Adipocyte (in vitro differentiated cells): ENCODE results near the gene COG2.

ENCODE experiments used
- DNase-seq: peaks from one replicate; pipeline ENCODE4 v3.0.0-alpha.2; 2015; ENCODE audit warnings: low read depth
- H3K27me3 ChIP-seq: replicated peaks from 2 replicates; pipeline ENCODE4 v1.7.0; 2013; ENCODE audit warnings: mild to moderate bottlenecking, low read length, moderate library complexity; ENCODE audit not compliant: control insufficient read depth, insufficient read depth
- H3K36me3 ChIP-seq: 2 replicates; pipeline ENCODE4 v1.7.0; 2013; ENCODE audit warnings: low read length, mild to moderate bottlenecking, moderate library complexity; ENCODE audit not compliant: control insufficient read depth, insufficient read depth, severe bottlenecking
- H3K4me1 ChIP-seq: 2 replicates; pipeline ENCODE4 v1.7.0; 2013; ENCODE audit warnings: mild to moderate bottlenecking, low read length, moderate library complexity; ENCODE audit not compliant: control insufficient read depth, insufficient read depth
- H3K4me3 ChIP-seq: 2 replicates; pipeline ENCODE4 v1.7.0; 2013; ENCODE audit warnings: mild to moderate bottlenecking, low read length, moderate library complexity
- H3K9ac ChIP-seq: 2 replicates; pipeline ENCODE4 v1.7.0; 2013; ENCODE audit warnings: mild to moderate bottlenecking, low read length, moderate library complexity
- H3K9me3 ChIP-seq: 2 replicates; pipeline ENCODE4 v1.7.0; 2013; ENCODE audit warnings: mild to moderate bottlenecking, low read length, moderate library complexity; ENCODE audit not compliant: control insufficient read depth

COG2 gene

GRCh38 chr1:230679192-230679591, 36.9 kb downstream of the COG2 start:
- Histone ChIP-seq H3K4me1 (peaks cover 29% of the 10 kb centered on the region), H3K9ac (no peak overlapping the region), H3K27me3 (no peaks in the 10 kb centered on the region), H3K36me3 (peaks cover 85% of the 10 kb centered on the region), H3K9me3 (no peaks in the 10 kb centered on the region), H3K4me3 (no peak overlapping the region)
- no peak for DNase-seq

GRCh38 chr1:230679825-230680224, 37.5 kb downstream of the COG2 start:
- Histone ChIP-seq H3K4me1 (peaks cover 29% of the 10 kb centered on the region), H3K9ac (no peak overlapping the region), H3K36me3 (peaks cover 85% of the 10 kb centered on the region), H3K9me3 (no peaks in the 10 kb centered on the region), H3K4me3 (no peak overlapping the region), H3K27me3 (no peaks in the 10 kb centered on the region)
- no peak for DNase-seq

GRCh38 chr1:230680300-230681025, 38.2 kb downstream of the COG2 start:
- H3K9me3 ChIP-seq, result no peaks in the 10 kb centered on the region
- H3K36me3 ChIP-seq, result peaks cover 85% of the 10 kb centered on the region
- H3K4me1 ChIP-seq, result peaks cover 29% of the 10 kb centered on the region
- no peak overlapping the region for H3K4me3 ChIP-seq
- H3K9ac ChIP-seq, result no peak overlapping the region
- H3K27me3 ChIP-seq, result no peaks in the 10 kb centered on the region
- no peak for DNase-seq

GRCh38 chr1:230681599-230681998, 39.3 kb downstream of the COG2 start:
- Histone ChIP-seq H3K9ac (no peak overlapping the region), H3K36me3 (peaks cover 85% of the 10 kb centered on the region), H3K27me3 (no peaks in the 10 kb centered on the region), H3K9me3 (no peaks in the 10 kb centered on the region), H3K4me3 (no peak overlapping the region), H3K4me1 (peaks cover 29% of the 10 kb centered on the region)
- DNase-seq, result peak; percentile 84

- no peaks in the 10 kb centered on the region for H3K27me3 ChIP-seq
- no peaks in the 10 kb centered on the region for H3K9me3 ChIP-seq
- no peak overlapping the region for H3K9ac ChIP-seq
- H3K36me3 ChIP-seq, result peaks cover 85% of the 10 kb centered on the region
- DNase-seq, result no peak
- H3K4me1 ChIP-seq, result peaks cover 29% of the 10 kb centered on the region
- no peak overlapping the region for H3K4me3 ChIP-seq
Measured at GRCh38 chr1:230682274-230682673, 40.0 kb downstream of the COG2 start.

- H3K4me3 ChIP-seq, result no peak overlapping the region
- H3K9me3 ChIP-seq, result no peaks in the 10 kb centered on the region
- DNase-seq, result peak; percentile 25
- H3K9ac ChIP-seq, result no peak overlapping the region
- H3K27me3 ChIP-seq, result no peaks in the 10 kb centered on the region
- H3K4me1 ChIP-seq, result peaks cover 29% of the 10 kb centered on the region
- H3K36me3 ChIP-seq, result peaks cover 85% of the 10 kb centered on the region
Measured at GRCh38 chr1:230682882-230683610, 40.8 kb downstream of the COG2 start.

GRCh38 chr1:230684146-230684545, 41.9 kb downstream of the COG2 start:
- DNase-seq, result no peak
- Histone ChIP-seq H3K4me3 (no peak overlapping the region), H3K27me3 (no peaks in the 10 kb centered on the region), H3K36me3 (peaks cover 83% of the 10 kb centered on the region), H3K4me1 (peaks cover 28% of the 10 kb centered on the region), H3K9ac (no peak overlapping the region), H3K9me3 (no peaks in the 10 kb centered on the region)

GRCh38 chr1:230684998-230685397, 42.7 kb downstream of the COG2 start:
- H3K4me1 ChIP-seq, result peaks cover 21% of the 10 kb centered on the region
- no peaks in the 10 kb centered on the region for H3K27me3 ChIP-seq
- DNase-seq, result no peak
- H3K36me3 ChIP-seq, result peaks cover 83% of the 10 kb centered on the region
- no peak overlapping the region for H3K4me3 ChIP-seq
- no peak overlapping the region for H3K9ac ChIP-seq
- H3K9me3 ChIP-seq, result no peaks in the 10 kb centered on the region

- no peaks in the 10 kb centered on the region for H3K27me3 ChIP-seq
- peaks cover 14% of the 10 kb centered on the region for H3K4me1 ChIP-seq
- no peak overlapping the region for H3K9ac ChIP-seq
- H3K36me3 ChIP-seq, result peaks cover 90% of the 10 kb centered on the region
- no peaks in the 10 kb centered on the region for H3K9me3 ChIP-seq
- DNase-seq, result no peak
- H3K4me3 ChIP-seq, result no peak overlapping the region
Measured at GRCh38 chr1:230686747-230687146, 44.5 kb downstream of the COG2 start.

- no peaks in the 10 kb centered on the region for H3K9me3 ChIP-seq
- no peak for DNase-seq
- no peaks in the 10 kb centered on the region for H3K4me1 ChIP-seq
- H3K9ac ChIP-seq, result no peak overlapping the region
- no peaks in the 10 kb centered on the region for H3K27me3 ChIP-seq
- peaks cover 89% of the 10 kb centered on the region for H3K36me3 ChIP-seq
- no peak overlapping the region for H3K4me3 ChIP-seq
Measured at GRCh38 chr1:230690101-230690500, 47.8 kb downstream of the COG2 start.

GRCh38 chr1:230691615-230692014, 49.3 kb downstream of the COG2 start:
- DNase-seq, result no peak
- Histone ChIP-seq H3K4me1 (no peaks in the 10 kb centered on the region), H3K36me3 (peaks cover 74% of the 10 kb centered on the region), H3K9ac (no peak overlapping the region), H3K4me3 (no peak overlapping the region), H3K9me3 (no peaks in the 10 kb centered on the region), H3K27me3 (no peaks in the 10 kb centered on the region)
